Esophagus muscularis mucosa (tissue), 3 donors: Measurements from ENCODE around the gene CARD6.

Experiments
- CTCF ChIP-seq, 3 experiments: fragments of 200-600 bp in 2 of 3; fragments of 450-650 bp in 1 of 3; sonication (generic) in 2 of 3; IDR thresholded peaks; one replicate each; pipeline ENCODE4 v1.5.1; 2017 to 2019; ENCODE audit warnings: antibody characterized with exemption in 3 of 3, mild to moderate bottlenecking in 2 of 3, moderate library complexity in 1 of 3
- POLR2A ChIP-seq: fragments of 450-650 bp; IDR thresholded peaks from one replicate; pipeline ENCODE4 v1.6.1; 2017; ENCODE audit warnings: antibody characterized with exemption, moderate library complexity, mild to moderate bottlenecking, low read depth
- POLR2AphosphoS5 ChIP-seq, 2 donors: sonication (generic); formaldehyde crosslinking; IDR thresholded peaks; one replicate each; pipeline ENCODE4 v1.6.1; 2017; ENCODE audit warnings: antibody characterized with exemption in 2 of 2

- TF ChIP-seq CTCF (IDR thresholded peaks at IDR 0.05) (no peak), POLR2A (no peak), POLR2AphosphoS5 (IDR thresholded peaks at IDR 0.05) (no peak)
Measured at GRCh38 chr5:40798801-40799210, 42.4 kb upstream of the CARD6 start.
